Esophagus squamous epithelium (tissue), 5 donors: ENCODE results near the gene ARHGEF11. TPM values are rescaled to one million over a fixed set of nuclear protein-coding genes. Genes with fewer than 3 reads are reported as not detected.
A peak's percentile ranks its signal among the peaks of the same experiment; 100 is the strongest.

ENCODE experiments used
- DNase-seq: peaks from one replicate; lab custom pipeline; 2025; lab: John Stamatoyannopoulos, UW
- H3K27ac ChIP-seq, 4 donors: fragments of 200-600 bp; sonication (generic); one replicate each; pipeline ENCODE4 v1.5.1; 2016 to 2019; ENCODE audit warnings: mild to moderate bottlenecking in 1 of 4
- H3K27me3 ChIP-seq, 4 donors: fragments of 200-600 bp; sonication (generic); 1 replicate in 3 of 4; 2 replicates in 1 of 4; pipeline versions ENCODE4 v1.5.1 to v1.6.0; 2017 to 2021; ENCODE audit warnings: antibody characterized with exemption in 1 of 4
- H3K36me3 ChIP-seq, 3 donors: fragments of 200-600 bp; sonication (generic); one replicate each; pipeline ENCODE4 v1.5.1; 2016 to 2019
- H3K4me1 ChIP-seq, 3 donors: fragments of 200-600 bp; sonication (generic); one replicate each; pipeline ENCODE4 v1.5.1; 2017 to 2019
- H3K4me3 ChIP-seq, 4 donors: fragments of 200-600 bp; sonication (generic); 1 replicate in 3 of 4; 2 replicates in 1 of 4; pipeline ENCODE4 v1.5.1; 2016 to 2019; ENCODE audit warnings: mild to moderate bottlenecking in 2 of 4, moderate library complexity in 1 of 4
- H3K9me3 ChIP-seq, 3 donors: fragments of 200-600 bp; sonication (generic); one replicate each; pipeline ENCODE4 v1.5.1; 2016 to 2019
- POLR2A ChIP-seq, 4 donors: fragments of 450-650 bp; IDR thresholded peaks; one replicate each; pipeline ENCODE4 v1.6.1; 2017; ENCODE audit warnings: antibody characterized with exemption in 4 of 4, mild to moderate bottlenecking in 4 of 4, moderate library complexity in 3 of 4
- WGBS, 2 donors: methylation state at CpG; one replicate each; pipeline ENCODE4 v1.1.5; 2018; 5-methylcytosine and 5-hydroxymethylcytosine counted together
- intact Hi-C: fragments of 100-400 bp; cut with DNase I; formaldehyde crosslinking; loops from one replicate; pipeline ENCODE4 v1.15.0; 2022
- total RNA-seq, 4 donors: library from RNA; depleted of rRNA; stranded (reverse); fragments of >200 nt; gene quantifications; one replicate each; pipeline ENCODE4 v1.1.0, GENCODE V29; 2016
- TF ChIP-seq, protein P1 (sequence below), 6 experiments: fragments of 450-650 bp in 4 of 6; fragments of 200-600 bp in 2 of 6; sonication (generic) in 2 of 6; IDR thresholded peaks; one replicate each; pipeline ENCODE4 v1.5.1; 2016 to 2019; ENCODE audit warnings: antibody characterized with exemption in 6 of 6, mild to moderate bottlenecking in 4 of 6, moderate library complexity in 4 of 6
- donor health status: DM: yes; HTN: yes; CAD: no.

Gene ARHGEF11
- total RNA-seq, 4 donors from 2014 or later, result 15.5 to 24.2 (median 19.4) TPM

DNA sequence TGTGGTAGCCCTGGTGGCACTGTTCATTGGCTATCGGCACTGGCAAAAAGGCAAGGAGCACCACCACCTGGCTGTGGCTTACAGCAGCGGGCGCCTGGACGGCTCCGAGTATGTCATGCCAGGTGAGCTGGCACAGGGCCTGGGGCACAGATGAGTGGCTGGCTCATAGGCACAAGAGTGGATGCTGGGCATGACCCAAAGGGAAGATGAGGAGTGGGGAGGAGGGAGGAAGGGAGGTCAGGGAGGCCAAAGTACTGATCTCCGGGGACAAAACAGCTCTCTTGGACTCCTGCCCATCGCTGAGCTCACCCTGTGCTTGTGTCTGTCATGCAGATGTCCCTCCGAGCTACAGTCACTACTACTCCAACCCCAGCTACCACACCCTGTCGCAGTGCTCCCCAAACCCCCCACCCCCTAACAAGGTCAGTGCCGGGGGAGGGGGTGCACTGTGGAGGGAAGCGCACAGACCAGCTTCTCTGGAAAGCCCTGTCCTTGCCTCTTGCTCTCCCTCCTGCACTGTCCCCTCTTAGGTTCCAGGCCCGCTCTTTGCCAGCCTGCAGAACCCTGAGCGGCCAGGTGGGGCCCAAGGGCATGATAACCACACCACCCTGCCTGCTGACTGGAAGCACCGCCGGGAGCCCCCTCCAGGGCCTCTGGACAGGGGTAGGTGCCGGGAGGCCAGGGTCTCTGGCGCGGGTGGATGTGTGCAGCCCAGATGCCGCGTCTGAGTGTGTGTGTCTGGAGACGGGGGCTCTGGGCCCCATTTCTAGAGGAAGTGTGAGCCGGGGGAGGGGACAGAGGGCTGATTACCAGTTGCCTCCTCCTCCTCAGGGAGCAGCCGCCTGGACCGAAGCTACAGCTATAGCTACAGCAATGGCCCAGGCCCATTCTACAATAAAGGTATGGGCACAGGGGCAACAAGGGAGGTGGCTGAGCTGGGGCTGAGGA lies 132.4 kb downstream of the ARHGEF11 start:
- DNase-seq, result no peak
- TF ChIP-seq POLR2A (IDR thresholded peaks at IDR 0.05), result no peak
- TF ChIP-seq, protein P1, sequence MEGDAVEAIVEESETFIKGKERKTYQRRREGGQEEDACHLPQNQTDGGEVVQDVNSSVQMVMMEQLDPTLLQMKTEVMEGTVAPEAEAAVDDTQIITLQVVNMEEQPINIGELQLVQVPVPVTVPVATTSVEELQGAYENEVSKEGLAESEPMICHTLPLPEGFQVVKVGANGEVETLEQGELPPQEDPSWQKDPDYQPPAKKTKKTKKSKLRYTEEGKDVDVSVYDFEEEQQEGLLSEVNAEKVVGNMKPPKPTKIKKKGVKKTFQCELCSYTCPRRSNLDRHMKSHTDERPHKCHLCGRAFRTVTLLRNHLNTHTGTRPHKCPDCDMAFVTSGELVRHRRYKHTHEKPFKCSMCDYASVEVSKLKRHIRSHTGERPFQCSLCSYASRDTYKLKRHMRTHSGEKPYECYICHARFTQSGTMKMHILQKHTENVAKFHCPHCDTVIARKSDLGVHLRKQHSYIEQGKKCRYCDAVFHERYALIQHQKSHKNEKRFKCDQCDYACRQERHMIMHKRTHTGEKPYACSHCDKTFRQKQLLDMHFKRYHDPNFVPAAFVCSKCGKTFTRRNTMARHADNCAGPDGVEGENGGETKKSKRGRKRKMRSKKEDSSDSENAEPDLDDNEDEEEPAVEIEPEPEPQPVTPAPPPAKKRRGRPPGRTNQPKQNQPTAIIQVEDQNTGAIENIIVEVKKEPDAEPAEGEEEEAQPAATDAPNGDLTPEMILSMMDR (IDR thresholded peaks at IDR 0.05), result no peak
- Histone ChIP-seq H3K27ac (no peak overlapping the region), H3K36me3 (peaks cover 0 to 67% (median 0%) of the 10 kb centered on the region in 3 donors), H3K9me3 (peaks cover 0 to 3% (median 0%) of the 10 kb centered on the region in 3 donors), H3K4me3 (no peak overlapping the region), H3K4me1 (peaks cover 3 to 20% (median 12%) of the 10 kb centered on the region in 3 donors), H3K27me3 (peaks cover 0 to 58% (median 0%) of the 10 kb centered on the region in 4 donors)
- 59 to 81% methylated on average over 5 to 13 of the region's 24 CpGs for WGBS, 2 donors
- intact Hi-C loops, result no loop called here

DNA sequence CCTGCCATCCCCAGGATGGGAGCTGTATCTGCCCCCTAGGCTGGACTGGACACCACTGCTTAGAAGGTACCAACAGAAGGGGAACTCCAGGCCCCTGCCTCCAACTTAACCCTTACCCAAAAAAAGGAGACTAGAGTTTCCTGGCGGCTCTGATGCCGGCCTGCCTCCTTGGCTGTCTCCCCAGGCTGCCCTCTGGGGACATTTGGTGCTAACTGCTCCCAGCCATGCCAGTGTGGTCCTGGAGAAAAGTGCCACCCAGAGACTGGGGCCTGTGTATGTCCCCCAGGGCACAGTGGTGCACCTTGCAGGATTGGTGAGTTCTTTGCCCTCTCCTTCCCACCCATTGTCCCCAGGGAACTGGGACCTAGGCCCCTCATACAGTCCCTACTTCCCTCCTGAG lies 133.2 kb downstream of the ARHGEF11 start:
- TF ChIP-seq, protein P1 (IDR thresholded peaks at IDR 0.05), result no peak
- no peak for TF ChIP-seq POLR2A (IDR thresholded peaks at IDR 0.05)

DNA sequence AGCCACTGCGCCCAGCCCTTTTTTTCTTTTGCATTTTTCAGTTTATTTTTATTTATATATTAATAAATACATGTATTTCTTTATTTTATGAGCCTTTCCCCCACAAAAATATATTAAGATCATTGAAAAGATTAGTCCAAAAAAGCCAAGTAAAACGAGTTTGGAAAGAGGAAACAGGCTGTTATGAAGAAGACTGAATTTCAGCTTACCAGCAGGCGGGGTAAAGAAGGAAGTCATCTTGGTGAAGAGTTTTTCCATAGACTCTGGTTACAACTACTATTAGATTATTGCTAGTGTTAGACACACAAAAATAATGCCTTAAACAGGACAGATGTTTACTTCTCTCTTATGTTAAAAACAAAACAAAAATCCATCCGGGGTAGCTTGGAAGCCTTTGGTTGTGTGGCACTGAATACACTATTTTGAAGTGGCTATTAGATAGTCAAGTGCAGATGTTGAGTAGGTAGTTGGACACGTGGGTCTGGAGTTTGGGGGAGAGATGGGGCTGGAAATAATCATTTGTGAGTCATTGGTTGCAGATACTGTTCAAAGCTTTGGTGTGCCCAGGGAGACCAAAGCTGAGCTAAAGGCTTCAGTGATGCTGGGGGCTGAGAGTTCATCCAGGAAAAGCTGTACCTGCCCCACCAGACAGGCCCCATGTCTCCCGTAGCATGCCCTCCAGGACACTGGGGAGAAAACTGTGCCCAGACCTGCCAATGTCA lies 133.8 kb downstream of the ARHGEF11 start:
- Histone ChIP-seq H3K9me3 (no peaks in the 10 kb centered on the region), H3K27ac (no peak overlapping the region), H3K27me3 (peaks cover 0 to 66% (median 0%) of the 10 kb centered on the region in 4 donors), H3K4me3 (no peak overlapping the region), H3K4me1 (peaks cover 4 to 33% (median 14%) of the 10 kb centered on the region in 3 donors), H3K36me3 (peaks cover 0 to 80% (median 2%) of the 10 kb centered on the region in 3 donors)
- intact Hi-C loops, result no loop called here
- WGBS, 2 donors, result 62 to 74% methylated on average over 6 of the region's 6 CpGs
- no peak for TF ChIP-seq POLR2A (IDR thresholded peaks at IDR 0.05)
- TF ChIP-seq, protein P1 (IDR thresholded peaks at IDR 0.05), result no peak
- DNase-seq, result no peak

More for the DNA sequence above, 133.2 kb downstream of the ARHGEF11 start:
- DNase-seq, result no peak
- 76% methylated on average over 2 of the region's 2 CpGs; no CpG with 5 or more reads in 1 of the 2 donors for WGBS, 2 donors
- Histone ChIP-seq H3K4me3 (no peak overlapping the region), H3K9me3 (no peaks in the 10 kb centered on the region), H3K4me1 (peaks cover 4 to 29% (median 14%) of the 10 kb centered on the region in 3 donors), H3K36me3 (peaks cover 0 to 75% (median 0%) of the 10 kb centered on the region in 3 donors), H3K27ac (no peak overlapping the region), H3K27me3 (peaks cover 0 to 61% (median 0%) of the 10 kb centered on the region in 4 donors)
- intact Hi-C loops, result no loop called here

DNA sequence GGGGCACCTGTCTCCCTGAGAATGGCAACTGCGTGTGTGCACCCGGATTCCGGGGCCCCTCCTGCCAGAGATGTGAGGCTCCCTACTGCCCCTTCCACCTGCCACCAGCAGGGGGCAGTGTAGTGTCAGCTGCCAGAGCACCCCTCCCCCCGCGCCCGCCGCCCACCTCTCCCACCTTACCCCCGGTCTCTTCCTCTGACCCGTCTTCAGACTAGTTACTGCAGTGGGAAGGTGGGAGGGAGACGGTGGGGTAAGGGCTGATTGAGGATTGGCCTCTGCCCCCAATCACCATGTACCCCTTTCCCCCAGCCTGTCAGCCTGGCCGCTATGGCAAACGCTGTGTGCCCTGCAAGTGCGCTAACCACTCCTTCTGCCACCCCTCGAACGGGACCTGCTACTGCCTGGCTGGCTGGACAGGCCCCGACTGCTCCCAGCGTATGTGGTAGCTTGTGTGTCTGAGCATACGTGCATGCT lies 135.2 kb downstream of the ARHGEF11 start:
- TF ChIP-seq POLR2A (IDR thresholded peaks at IDR 0.05), result no peak
- TF ChIP-seq, protein P1 (IDR thresholded peaks at IDR 0.05), result peak; percentile 39 to 82 (median 54)
- Histone ChIP-seq H3K9me3 (no peaks in the 10 kb centered on the region), H3K27ac (no peak overlapping the region), H3K4me1 (peaks cover 4 to 33% (median 14%) of the 10 kb centered on the region in 3 donors), H3K4me3 (no peak overlapping the region), H3K36me3 (peaks cover 0 to 75% (median 3%) of the 10 kb centered on the region in 3 donors), H3K27me3 (peaks cover 0 to 71% (median 0%) of the 10 kb centered on the region in 4 donors)
- no peak for DNase-seq
- intact Hi-C loops, result no loop called here
- 27 to 63% methylated on average over 5 to 8 of the region's 18 CpGs for WGBS, 2 donors
